Activated CD8-positive, alpha-beta memory T cell treated with anti-CD3 and anti-CD28 coated beads, Interleukin-2, amount 50 U/mL, for 1 hour (primary cell): Measurements from ENCODE around the gene GLYATL2.

Experiments
- DNase-seq: peaks from one replicate; pipeline ENCODE4 v3.0.0-alpha.2; 2020; ENCODE audit errors: extremely low read depth

GLYATL2 gene

GRCh38 chr11:58801302-58801701 lies 43.2 kb downstream of the GLYATL2 start:
- no peak for DNase-seq

- no peak for DNase-seq
Observed at GRCh38 chr11:58796333-58796732, 48.2 kb downstream of the GLYATL2 start.

DNA sequence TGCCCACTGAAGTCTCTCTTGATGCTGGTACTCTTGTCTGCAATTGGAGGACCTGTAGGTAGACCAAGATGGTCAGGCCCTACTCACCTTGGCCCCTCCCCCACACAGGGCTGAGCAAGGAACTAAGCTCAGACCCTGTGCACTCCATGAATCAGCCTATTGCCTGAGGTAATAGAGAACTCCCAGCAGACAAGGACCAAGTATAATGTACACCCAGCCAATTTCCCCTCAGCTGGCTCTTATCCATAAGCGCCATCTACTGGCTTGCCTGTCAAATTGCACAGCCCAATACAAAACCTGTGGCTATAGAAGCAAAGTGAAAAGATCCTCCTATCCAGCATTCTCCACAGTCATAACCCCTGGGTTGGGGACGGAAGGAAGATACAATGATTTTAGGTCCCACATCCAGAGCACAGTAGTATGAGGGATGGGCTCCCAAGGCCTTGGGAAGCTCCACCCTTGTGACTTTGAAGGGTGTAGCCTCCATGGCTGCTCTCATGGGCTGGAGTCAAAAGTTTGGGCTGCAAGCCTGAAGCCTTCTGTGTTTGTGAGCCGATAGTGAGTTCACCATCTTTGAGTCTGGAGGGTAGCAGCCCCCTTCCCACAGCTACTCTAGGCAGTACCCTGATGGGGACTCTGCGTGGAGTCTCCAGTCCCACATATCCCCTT lies 56.0 kb downstream of the GLYATL2 start:
- peak; percentile 3 for DNase-seq

- no peak for DNase-seq
Observed at GRCh38 chr11:58787903-58788302, 56.6 kb downstream of the GLYATL2 start.

DNA sequence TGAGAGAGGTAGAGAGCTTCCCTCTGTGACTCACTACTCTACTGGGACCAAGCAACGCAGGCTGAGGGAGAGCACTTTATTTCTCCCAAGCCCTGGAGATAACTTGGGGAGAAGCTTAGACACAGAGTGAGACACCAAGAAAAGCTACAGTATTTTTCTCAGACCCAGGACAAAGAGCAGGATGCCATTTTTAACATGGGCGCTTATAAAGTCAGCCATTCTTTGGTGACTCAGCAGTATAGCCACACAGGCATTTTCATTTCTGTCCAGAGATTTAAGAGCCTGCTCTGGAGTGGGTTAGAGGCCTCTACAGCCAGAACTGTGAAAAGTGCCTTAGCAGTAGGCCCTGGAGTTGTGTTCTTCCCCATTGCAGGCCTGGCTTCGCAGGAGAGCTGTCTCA lies 57.8 kb downstream of the GLYATL2 start:
- DNase-seq = no peak

DNA sequence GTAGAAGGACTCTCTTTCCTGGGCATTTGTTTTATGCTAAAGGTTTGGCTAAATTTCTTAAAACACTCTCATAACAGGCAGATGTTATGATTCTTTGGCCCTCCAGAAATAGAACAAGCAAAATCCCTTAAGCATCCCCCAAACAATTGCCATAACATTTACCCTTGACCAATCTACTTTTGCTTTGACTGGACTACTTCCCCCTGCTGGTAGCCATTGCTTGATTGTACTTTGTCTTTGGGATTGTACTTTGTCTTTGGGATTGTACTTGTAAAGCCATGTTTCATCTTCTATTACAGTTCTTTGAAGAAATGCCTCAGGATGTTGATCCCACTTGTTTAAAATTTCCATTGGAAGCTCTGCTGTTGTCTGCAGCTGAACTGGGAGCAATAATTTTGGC lies 59.5 kb downstream of the GLYATL2 start:
- no peak for DNase-seq
